Mesothelial cell of epicardium (in vitro differentiated cells): Measurements from ENCODE around the gene BNC2. TPM values are rescaled to one million over a fixed set of nuclear protein-coding genes. Genes with fewer than 3 reads are reported as not detected.

Experiments
- DNase-seq, 2 experiments: peaks; one replicate each; pipeline ENCODE4 v3.0.0; 2021; ENCODE audit warnings: low spot score in 2 of 2; ENCODE audit not compliant: unreplicated experiment in 2 of 2
- H3K27ac Mint-ChIP-seq: 2 replicates; pipeline ENCODE4 v1.8.0; 2021; ENCODE audit warnings: mixed read lengths
- H3K27me3 Mint-ChIP-seq: 2 replicates; pipeline ENCODE4 v1.8.0; 2021; ENCODE audit warnings: low read depth, mixed read lengths
- H3K36me3 Mint-ChIP-seq: 2 replicates; pipeline ENCODE4 v1.8.0; 2021; ENCODE audit warnings: mixed read lengths
- H3K4me1 Mint-ChIP-seq: 2 replicates; pipeline ENCODE4 v1.8.0; 2021; ENCODE audit warnings: mixed read lengths
- H3K4me3 Mint-ChIP-seq: 2 replicates; pipeline ENCODE4 v1.8.0; 2021; ENCODE audit warnings: mild to moderate bottlenecking, moderate library complexity, mixed read lengths
- H3K9me3 Mint-ChIP-seq: 2 replicates; pipeline ENCODE4 v1.8.0; 2021; ENCODE audit warnings: mixed read lengths
- total RNA-seq: library from RNA; stranded (reverse); gene quantifications from 3 replicates; pipeline ENCODE4 v1.2.1, GENCODE V29; 2021
- TF ChIP-seq, protein P1 (sequence below): fragments of 200-600 bp; sonication (generic); IDR thresholded peaks from one replicate; pipeline ENCODE4 v1.5.0; 2021; ENCODE audit warnings: antibody characterized with exemption; ENCODE audit not compliant: unreplicated experiment

Gene BNC2
- total RNA-seq, 1 donor from 2014 or later: 45.1 TPM

DNA sequence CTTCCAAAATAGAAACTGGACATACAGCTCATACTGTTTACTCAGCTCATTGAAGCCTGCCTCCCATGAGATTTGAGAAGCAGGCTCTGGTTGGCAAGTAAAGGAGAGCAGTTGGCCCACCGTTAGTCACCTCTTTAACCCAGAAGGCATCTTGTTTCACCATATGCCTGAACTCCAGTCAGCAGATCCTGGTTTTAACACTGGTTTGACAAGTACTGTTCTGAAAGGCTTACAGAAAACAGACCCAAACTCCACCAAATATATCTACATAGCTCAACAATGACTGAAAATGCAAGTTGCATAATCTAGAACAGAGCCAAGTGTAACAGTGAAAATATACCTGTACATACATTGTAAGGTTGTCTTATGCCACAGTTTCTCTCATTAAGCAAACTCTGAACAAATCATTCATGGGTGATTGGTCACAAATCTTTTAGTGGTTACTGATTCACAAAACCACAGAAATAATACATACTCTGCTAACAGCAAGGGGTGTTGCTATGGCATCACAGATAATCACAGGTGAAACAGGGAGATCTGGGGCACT, 198.8 kb downstream of the BNC2 start:
- no peak overlapping the region for H3K27ac Mint-ChIP-seq
- H3K9me3 Mint-ChIP-seq: no peaks in the 10 kb centered on the region
- no peak for DNase-seq
- no peak overlapping the region for H3K4me3 Mint-ChIP-seq
- TF ChIP-seq, protein P1, sequence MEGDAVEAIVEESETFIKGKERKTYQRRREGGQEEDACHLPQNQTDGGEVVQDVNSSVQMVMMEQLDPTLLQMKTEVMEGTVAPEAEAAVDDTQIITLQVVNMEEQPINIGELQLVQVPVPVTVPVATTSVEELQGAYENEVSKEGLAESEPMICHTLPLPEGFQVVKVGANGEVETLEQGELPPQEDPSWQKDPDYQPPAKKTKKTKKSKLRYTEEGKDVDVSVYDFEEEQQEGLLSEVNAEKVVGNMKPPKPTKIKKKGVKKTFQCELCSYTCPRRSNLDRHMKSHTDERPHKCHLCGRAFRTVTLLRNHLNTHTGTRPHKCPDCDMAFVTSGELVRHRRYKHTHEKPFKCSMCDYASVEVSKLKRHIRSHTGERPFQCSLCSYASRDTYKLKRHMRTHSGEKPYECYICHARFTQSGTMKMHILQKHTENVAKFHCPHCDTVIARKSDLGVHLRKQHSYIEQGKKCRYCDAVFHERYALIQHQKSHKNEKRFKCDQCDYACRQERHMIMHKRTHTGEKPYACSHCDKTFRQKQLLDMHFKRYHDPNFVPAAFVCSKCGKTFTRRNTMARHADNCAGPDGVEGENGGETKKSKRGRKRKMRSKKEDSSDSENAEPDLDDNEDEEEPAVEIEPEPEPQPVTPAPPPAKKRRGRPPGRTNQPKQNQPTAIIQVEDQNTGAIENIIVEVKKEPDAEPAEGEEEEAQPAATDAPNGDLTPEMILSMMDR: no peak
- H3K4me1 Mint-ChIP-seq: peaks cover 22% of the 10 kb centered on the region
- H3K36me3 Mint-ChIP-seq: no peaks in the 10 kb centered on the region
- no peaks in the 10 kb centered on the region for H3K27me3 Mint-ChIP-seq

DNA sequence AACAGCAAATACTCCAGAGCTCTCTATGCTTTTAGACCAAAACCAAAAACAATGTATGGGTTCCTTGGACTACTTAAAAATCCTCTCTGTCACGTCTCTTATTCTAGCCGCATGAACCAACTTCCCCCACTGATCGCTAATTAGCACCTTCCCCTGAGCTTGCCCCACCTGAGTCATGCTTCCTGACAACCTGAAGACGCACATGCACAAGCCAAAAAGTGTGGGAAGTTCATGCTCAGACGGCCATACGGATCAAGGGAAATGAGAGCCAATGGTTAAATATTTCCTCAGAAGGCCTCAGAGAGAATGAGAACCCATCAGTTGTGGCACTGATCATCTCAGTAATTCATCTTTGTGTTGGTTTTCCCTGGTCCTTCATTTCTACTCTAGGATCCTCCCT, 199.7 kb downstream of the BNC2 start:
- H3K27me3 Mint-ChIP-seq: no peaks in the 10 kb centered on the region
- H3K4me1 Mint-ChIP-seq: peaks cover 22% of the 10 kb centered on the region
- H3K36me3 Mint-ChIP-seq: no peaks in the 10 kb centered on the region
- H3K9me3 Mint-ChIP-seq: no peaks in the 10 kb centered on the region
- H3K27ac Mint-ChIP-seq: no peak overlapping the region
- no peak for DNase-seq
- no peak overlapping the region for H3K4me3 Mint-ChIP-seq
- TF ChIP-seq, protein P1: no peak

DNA sequence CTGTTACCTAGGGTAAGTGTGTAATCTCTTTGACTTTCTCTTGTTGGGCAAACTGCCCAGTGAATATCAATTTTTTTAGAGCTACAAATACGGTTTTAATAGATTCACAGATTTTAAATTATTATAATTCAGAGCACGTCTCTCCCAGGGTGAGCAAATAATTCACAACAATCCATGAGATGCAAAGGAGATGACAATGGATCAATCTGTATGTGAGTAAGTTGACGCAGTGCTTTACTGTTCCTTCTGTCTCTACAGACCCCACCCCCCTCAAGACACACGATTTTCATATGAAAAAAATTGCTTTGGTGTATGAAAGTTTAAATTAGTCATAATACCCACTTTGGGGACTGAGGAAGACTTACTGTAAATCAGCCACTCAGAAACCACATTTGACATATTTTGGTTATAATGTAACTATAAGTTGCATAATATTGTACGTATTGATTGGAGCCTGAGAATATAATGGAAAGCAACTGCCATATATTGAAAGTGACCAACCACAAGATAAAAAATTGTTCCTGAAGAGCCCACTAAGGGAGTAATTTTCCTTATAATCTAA, 201.7 kb downstream of the BNC2 start:
- no peak for DNase-seq
- H3K27ac Mint-ChIP-seq: no peak overlapping the region
- no peaks in the 10 kb centered on the region for H3K9me3 Mint-ChIP-seq
- no peak overlapping the region for H3K4me3 Mint-ChIP-seq
- H3K27me3 Mint-ChIP-seq: no peaks in the 10 kb centered on the region
- peaks cover 18% of the 10 kb centered on the region for H3K4me1 Mint-ChIP-seq
- H3K36me3 Mint-ChIP-seq: peaks cover 1% of the 10 kb centered on the region
- TF ChIP-seq, protein P1: no peak

DNA sequence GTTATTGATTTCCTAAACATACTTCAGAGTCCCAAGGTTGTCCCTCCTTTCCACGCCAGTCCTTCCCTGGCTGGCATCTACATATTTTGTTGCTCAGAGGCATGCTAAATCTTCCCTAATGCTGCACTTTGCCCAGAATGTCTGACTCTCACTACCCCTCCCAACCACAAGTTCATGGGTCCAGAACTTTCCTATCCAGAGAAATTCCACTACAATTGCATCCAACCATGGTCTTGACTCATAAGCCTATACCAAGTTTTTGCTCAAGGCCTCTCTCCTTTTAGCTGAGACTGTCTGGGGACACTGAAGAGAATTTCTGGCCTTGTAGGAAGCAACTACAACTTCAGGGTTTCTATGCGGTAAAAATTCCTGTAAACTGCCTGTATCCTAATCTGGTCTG, 206.3 kb downstream of the BNC2 start:
- no peak for DNase-seq
- TF ChIP-seq, protein P1: no peak
- Mint-ChIP-seq H3K9me3 (no peaks in the 10 kb centered on the region), H3K4me3 (no peak overlapping the region), H3K36me3 (peaks cover 5% of the 10 kb centered on the region), H3K27me3 (no peaks in the 10 kb centered on the region), H3K27ac (no peak overlapping the region), H3K4me1 (no peaks in the 10 kb centered on the region)

DNA sequence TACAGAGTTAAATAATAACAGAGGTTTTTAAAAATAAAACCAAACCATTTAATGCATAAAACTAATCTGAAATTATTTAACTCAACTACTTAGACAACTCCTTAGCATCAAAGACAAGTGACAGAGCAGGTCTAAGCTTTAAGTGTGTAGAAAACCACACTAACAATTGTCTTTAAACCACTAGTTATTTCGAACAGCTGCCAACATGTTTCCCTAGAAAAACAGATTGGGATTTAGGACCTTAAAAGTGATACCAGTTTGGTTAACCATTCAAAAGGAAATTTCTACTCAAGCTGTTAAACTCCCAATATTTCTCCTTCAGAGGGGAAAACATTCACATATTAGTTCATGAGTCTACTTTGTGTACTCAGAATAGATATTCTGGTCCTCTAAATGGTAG, 208.7 kb downstream of the BNC2 start:
- no peaks in the 10 kb centered on the region for H3K9me3 Mint-ChIP-seq
- DNase-seq: no peak
- TF ChIP-seq, protein P1: no peak
- H3K36me3 Mint-ChIP-seq: peaks cover 5% of the 10 kb centered on the region
- no peak overlapping the region for H3K4me3 Mint-ChIP-seq
- no peak overlapping the region for H3K27ac Mint-ChIP-seq
- H3K4me1 Mint-ChIP-seq: no peaks in the 10 kb centered on the region
- H3K27me3 Mint-ChIP-seq: no peaks in the 10 kb centered on the region
